GM12875 (cell line): ENCODE results near the gene AACS.
"Not testable (repeated sequence)": the region's sequence is repeated elsewhere in the genome, so short reads cannot be mapped to it uniquely, and the experiment has no call there.

ENCODE experiments used
- H3K4me3 ChIP-seq: one replicate; pipeline ENCODE4 v1.5.1; 2011; ENCODE audit warnings: low read depth, low read length, control low read depth
- TF ChIP-seq, protein P1 (sequence below): IDR thresholded peaks from 2 replicates; pipeline ENCODE4 v1.5.1; 2011; ENCODE audit warnings: low read depth, mild to moderate bottlenecking, control low read depth, inconsistent platforms, low read length, moderate library complexity, borderline replicate concordance; ENCODE audit not compliant: insufficient read depth

AACS gene

DNA sequence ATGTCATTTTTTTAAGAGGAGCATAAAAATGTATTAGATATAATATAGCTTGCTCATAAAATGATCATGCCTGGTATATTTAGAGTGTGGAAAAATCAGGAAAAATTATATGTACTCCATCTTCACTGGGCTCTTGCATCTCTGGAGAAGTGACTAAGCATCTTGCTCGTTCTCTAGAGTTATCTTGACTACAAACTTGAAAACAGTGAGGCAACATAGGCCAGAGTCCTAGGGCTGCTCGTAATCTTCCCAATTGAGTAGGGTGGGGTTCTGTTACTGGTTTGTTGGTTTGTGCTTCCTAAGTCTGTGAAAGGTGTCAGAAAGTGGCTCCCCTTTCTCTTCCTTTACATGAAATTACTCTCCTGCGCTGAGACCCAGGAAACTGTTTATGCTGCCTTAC, 46.2 kb downstream of the AACS start:
- H3K4me3 ChIP-seq = no peak overlapping the region
- TF ChIP-seq, protein P1, sequence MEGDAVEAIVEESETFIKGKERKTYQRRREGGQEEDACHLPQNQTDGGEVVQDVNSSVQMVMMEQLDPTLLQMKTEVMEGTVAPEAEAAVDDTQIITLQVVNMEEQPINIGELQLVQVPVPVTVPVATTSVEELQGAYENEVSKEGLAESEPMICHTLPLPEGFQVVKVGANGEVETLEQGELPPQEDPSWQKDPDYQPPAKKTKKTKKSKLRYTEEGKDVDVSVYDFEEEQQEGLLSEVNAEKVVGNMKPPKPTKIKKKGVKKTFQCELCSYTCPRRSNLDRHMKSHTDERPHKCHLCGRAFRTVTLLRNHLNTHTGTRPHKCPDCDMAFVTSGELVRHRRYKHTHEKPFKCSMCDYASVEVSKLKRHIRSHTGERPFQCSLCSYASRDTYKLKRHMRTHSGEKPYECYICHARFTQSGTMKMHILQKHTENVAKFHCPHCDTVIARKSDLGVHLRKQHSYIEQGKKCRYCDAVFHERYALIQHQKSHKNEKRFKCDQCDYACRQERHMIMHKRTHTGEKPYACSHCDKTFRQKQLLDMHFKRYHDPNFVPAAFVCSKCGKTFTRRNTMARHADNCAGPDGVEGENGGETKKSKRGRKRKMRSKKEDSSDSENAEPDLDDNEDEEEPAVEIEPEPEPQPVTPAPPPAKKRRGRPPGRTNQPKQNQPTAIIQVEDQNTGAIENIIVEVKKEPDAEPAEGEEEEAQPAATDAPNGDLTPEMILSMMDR = no peak

DNA sequence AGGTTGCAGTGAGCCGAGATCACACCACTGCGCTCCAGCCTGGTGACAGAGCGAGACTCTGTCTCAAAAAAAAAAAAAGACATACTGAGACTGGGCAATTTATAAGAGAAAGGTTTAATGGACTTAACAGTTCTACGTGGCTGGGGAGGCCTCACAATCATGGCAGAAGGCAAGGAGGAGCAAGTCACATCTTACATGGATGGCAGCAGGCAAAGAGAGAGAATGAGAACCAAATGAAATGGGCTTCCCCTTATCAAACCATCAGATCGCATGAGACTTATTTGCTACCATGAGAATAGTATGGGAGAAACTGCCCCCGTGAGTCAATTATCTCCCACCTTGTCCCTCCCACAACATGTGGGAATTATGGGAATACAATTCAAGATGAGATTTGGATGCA, 47.4 kb downstream of the AACS start:
- not testable (repeated sequence) for H3K4me3 ChIP-seq

- TF ChIP-seq, protein P1 = no peak
Measured at GRCh38 chr12:125113263-125113662, 48.0 kb downstream of the AACS start.

DNA sequence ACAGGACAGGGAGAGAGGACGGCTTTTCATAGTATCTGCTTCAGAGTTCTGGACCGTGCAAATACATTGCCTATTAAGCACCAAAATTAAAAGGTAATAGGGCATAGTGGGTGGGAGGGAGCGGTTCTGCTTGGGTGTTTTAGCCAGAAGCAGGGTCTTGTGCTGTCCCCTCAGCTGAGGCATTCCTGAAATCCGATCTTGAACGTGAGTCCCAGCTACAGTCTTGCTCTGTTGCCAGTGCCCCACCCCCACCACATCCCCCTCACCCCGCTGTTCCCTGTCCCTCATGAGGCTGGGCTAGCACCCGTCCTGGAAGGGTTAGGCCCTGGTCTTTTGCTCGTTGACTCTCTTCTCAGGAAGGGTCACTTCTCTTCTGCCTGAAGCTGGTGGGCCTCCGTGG, 48.6 kb downstream of the AACS start:
- no peak overlapping the region for H3K4me3 ChIP-seq
- TF ChIP-seq, protein P1 = no peak

More at GRCh38 chr12:125113263-125113662, 48.0 kb downstream of the AACS start:
- no peak overlapping the region for H3K4me3 ChIP-seq

- no peak overlapping the region for H3K4me3 ChIP-seq
- TF ChIP-seq, protein P1 = no peak
Measured at GRCh38 chr12:125114365-125115141, 49.3 kb downstream of the AACS start.

DNA sequence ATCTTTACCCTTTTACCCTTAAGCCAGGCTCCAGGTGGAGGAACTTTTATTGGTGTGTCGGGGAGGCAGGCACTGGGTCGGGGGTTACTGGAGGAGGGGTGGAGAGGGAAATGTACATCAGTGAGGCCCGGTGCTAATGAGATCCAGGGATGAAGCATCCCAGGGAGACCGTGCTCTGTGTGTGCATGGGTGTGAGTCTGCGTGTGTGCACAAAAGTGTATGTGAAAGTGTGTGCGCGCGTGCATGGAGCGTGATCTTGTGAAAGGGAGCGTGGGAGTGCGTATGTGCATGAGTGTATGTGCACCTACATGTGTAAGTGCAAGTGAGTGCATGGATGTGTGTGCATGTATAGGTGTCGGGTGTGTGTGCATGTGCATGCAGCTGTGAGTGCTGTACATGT, 55.3 kb downstream of the AACS start:
- H3K4me3 ChIP-seq = no peak overlapping the region
- TF ChIP-seq, protein P1 = no peak

DNA sequence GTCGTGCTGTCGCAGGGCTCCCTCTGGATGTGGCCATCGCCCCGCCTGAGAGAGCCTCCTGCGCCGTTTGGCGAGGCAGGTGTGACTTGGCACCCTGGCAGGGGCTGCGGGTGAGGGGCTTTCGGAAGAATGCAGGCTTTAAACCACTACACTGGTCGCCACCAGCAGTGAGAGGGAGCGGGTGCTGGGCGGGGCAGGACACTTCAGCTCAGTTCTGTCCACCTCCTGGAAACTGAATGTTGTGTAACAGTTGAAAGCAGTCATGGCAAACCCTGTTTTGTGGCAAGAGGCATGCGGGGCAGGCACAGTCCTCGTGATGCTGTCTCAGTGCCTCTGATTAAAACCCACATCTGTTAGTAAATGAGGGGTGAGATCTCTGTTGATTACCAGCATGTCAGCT, 55.9 kb downstream of the AACS start:
- H3K4me3 ChIP-seq = no peak overlapping the region
- TF ChIP-seq, protein P1 = no peak

DNA sequence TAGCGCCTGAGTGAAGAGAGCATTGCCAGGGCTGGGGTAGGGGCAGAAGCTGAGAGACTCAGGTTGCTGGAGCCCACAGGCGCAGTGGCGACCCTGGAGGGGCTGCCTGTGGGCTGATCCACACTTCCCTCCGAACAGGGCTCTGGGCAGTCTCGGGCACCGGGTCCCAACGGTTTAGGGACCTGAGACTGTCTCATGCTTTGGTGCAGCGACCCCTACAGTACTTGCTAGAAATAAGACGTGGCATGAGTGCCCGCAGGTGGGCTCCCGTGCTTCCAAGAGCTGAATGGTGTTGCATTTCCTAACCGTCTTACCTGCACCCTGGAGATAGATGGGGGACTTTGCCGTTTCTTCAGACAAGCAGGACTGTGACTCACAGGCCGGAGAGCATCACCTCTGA, 57.4 kb downstream of the AACS start:
- TF ChIP-seq, protein P1 = no peak
- H3K4me3 ChIP-seq = no peak overlapping the region
